K562 (cell line): ENCODE results near the gene PRPF18. TPM values are rescaled to one million over a fixed set of nuclear protein-coding genes. Genes with fewer than 3 reads are reported as not detected.

Experiments used
- ATAC-seq: fragments of 200-7000 bp; cut with Tn5 transposase; 3 replicates; pipeline ENCODE4 v1.9.1; 2020; ENCODE audit warnings: moderate library complexity
- BruUV-seq: library from RNA; stranded (reverse); fragments of 400-500 nt; replicated peaks from 2 replicates; lab custom pipeline; 2021; lab: Mats Ljungman, UMichigan
- CTCF ChIA-PET: fragments of 300-600 bp; formaldehyde crosslinking; extraction: SDS; loops from one replicate; lab custom pipeline; 2021; ENCODE audit warnings: low intra/inter-chr PET ratio; lab: Yijun Ruan, JAX
- POLR2A ChIA-PET: fragments of 300-600, 350-650 bp; sonication (Branson Sonifier 250); formaldehyde crosslinking; extraction: SDS; loops from one replicate; lab custom pipeline; 2021; ENCODE audit warnings: antibody characterized with exemption, inconsistent platforms; lab: Yijun Ruan, JAX
- DNase-seq, 4 experiments: peaks; one replicate each; pipeline versions ENCODE4 v3.0.0 to v3.0.0-alpha.2; 2011 to 2018; ENCODE audit warnings: low spot score in 3 of 4, mixed read lengths in 3 of 4; ENCODE audit errors: extremely low read depth in 1 of 4
- FAIRE-seq: peaks from 2 replicates; lab custom pipeline; 2011; peaks lifted over from hg19 to GRCh38; lab: Jason Lieb, UNC
- H2AFZ ChIP-seq: 2 replicates; pipeline ENCODE4 v1.6.0; 2011; ENCODE audit warnings: low read depth, low read length, control low read depth, inconsistent platforms
- H3K27ac ChIP-seq: fragments of 200-600 bp; 3 replicates; pipeline ENCODE4 v1.8.0; 2011; ENCODE audit warnings: low read depth, mild to moderate bottlenecking, control low read depth, inconsistent platforms, low read length, moderate library complexity, mixed read lengths; ENCODE audit errors: extremely low read depth
- H3K27me3 ChIP-seq, 2 experiments: fragments of 300-600 bp in 1 of 2; 2 replicates in 1 of 2; 3 replicates in 1 of 2; pipeline versions ENCODE4 v1.6.0 to v1.8.0; 2011; ENCODE audit warnings: inconsistent platforms in 2 of 2, low read length in 2 of 2, mild to moderate bottlenecking in 1 of 2, mixed read lengths in 1 of 2, moderate library complexity in 1 of 2; ENCODE audit not compliant: control insufficient read depth in 2 of 2, insufficient read depth in 2 of 2
- H3K36me3 ChIP-seq: fragments of 300-600 bp; 3 replicates; pipeline ENCODE4 v1.8.0; 2011; ENCODE audit warnings: mild to moderate bottlenecking, low read length, inconsistent platforms; ENCODE audit not compliant: control insufficient read depth, insufficient read depth
- H3K4me1 ChIP-seq, 2 experiments: fragments of 200-600 bp in 1 of 2; replicated peaks in 1 of 2; 2 replicates in 1 of 2; 3 replicates in 1 of 2; pipeline versions ENCODE4 v1.5.1 to v1.8.0; 2011; ENCODE audit warnings: inconsistent platforms in 2 of 2, low read length in 2 of 2, mild to moderate bottlenecking in 1 of 2, mixed read lengths in 1 of 2, moderate library complexity in 1 of 2; ENCODE audit not compliant: control insufficient read depth in 2 of 2, insufficient read depth in 2 of 2
- H3K4me2 ChIP-seq: 2 replicates; pipeline ENCODE4 v1.6.1; 2011; ENCODE audit warnings: low read length, control low read depth, inconsistent platforms, mixed read lengths; ENCODE audit not compliant: insufficient read depth
- H3K4me3 ChIP-seq: fragments of 200-600 bp; sonication (generic), shearing (Covaris generic); 2 replicates; pipeline ENCODE4 v1.5.1; 2016; ENCODE audit warnings: control low read depth, inconsistent platforms
- H3K79me2 ChIP-seq: fragments of 200-600 bp; 3 replicates; pipeline ENCODE4 v1.8.0; 2011; ENCODE audit warnings: low read length, inconsistent platforms; ENCODE audit not compliant: control insufficient read depth, insufficient read depth
- H3K9ac ChIP-seq, 2 experiments: 2 replicates each; pipeline versions ENCODE4 v1.6.0 to v1.6.1; 2011; ENCODE audit warnings: low read depth in 2 of 2, low read length in 2 of 2, control low read depth in 1 of 2, inconsistent platforms in 1 of 2, mild to moderate bottlenecking in 1 of 2, mixed read lengths in 1 of 2; ENCODE audit not compliant: insufficient read depth in 1 of 2
- H3K9me1 ChIP-seq: one replicate; pipeline ENCODE4 v1.6.0; 2011; ENCODE audit warnings: inconsistent platforms, mild to moderate bottlenecking, low read length, moderate library complexity; ENCODE audit not compliant: control insufficient read depth, insufficient read depth
- H3K9me3 ChIP-seq: replicated peaks from 2 replicates; pipeline ENCODE4 v1.5.1; 2011; ENCODE audit warnings: low read depth, low read length, inconsistent platforms; ENCODE audit not compliant: control insufficient read depth, insufficient read depth
- H4K20me1 ChIP-seq: replicated peaks from 2 replicates; pipeline ENCODE4 v1.6.1; 2011; ENCODE audit warnings: low read length, inconsistent platforms, mixed read lengths; ENCODE audit not compliant: control insufficient read depth, insufficient read depth
- FOXK2 ChIP-seq, 2 experiments: fragments of 450-650 bp; IDR thresholded peaks in 1 of 2; conservative IDR thresholded peaks in 1 of 2; 2 replicates each; pipeline ENCODE4 v1.6.1; 2016; ENCODE audit warnings: low read depth in 2 of 2, mild to moderate bottlenecking in 1 of 2
- JUN ChIP-seq, 2 experiments: sonication (generic) in 1 of 2; formaldehyde crosslinking in 1 of 2; IDR thresholded peaks; 2 replicates each; pipeline versions ENCODE4 v1.6.1 to v1.8.0; 2012 to 2022; ENCODE audit warnings: borderline replicate concordance in 2 of 2, mild to moderate bottlenecking in 2 of 2, improper control_type of control experiment in 1 of 2, low read depth in 1 of 2, low read length in 1 of 2, missing genetic modification reagents in 1 of 2
- KDM1A ChIP-seq, 2 experiments: fragments of 450-650 bp; IDR thresholded peaks; 2 replicates each; pipeline ENCODE4 v1.6.1; 2016; ENCODE audit warnings: mild to moderate bottlenecking in 2 of 2
- MBD2 ChIP-seq: sonication (generic); IDR thresholded peaks from 2 replicates; pipeline ENCODE4 v1.6.1; 2016; ENCODE audit warnings: low read depth, borderline replicate concordance
- MTA3 ChIP-seq: fragments of 450-650 bp; formaldehyde crosslinking; IDR thresholded peaks from 2 replicates; pipeline ENCODE4 v1.6.1; 2017; ENCODE audit warnings: mild to moderate bottlenecking, borderline replicate concordance
- NEUROD1 ChIP-seq: fragments of 150-350 bp; IDR thresholded peaks from 2 replicates; pipeline ENCODE4 v1.6.1; 2014; ENCODE audit warnings: borderline replicate concordance, low read length, low read depth; ENCODE audit not compliant: partially characterized antibody
- NR4A1 ChIP-seq, 2 experiments: fragments of 250-450 bp in 1 of 2; fragments of 450-650 bp in 1 of 2; sonication (Bioruptor Pico) in 1 of 2; IDR thresholded peaks; 2 replicates each; pipeline versions ENCODE4 v1.4.0 to v1.6.1; 2016 to 2020; ENCODE audit warnings: mild to moderate bottlenecking in 2 of 2, missing compliant biosample characterization in 1 of 2, missing genetic modification characterization in 1 of 2, moderate library complexity in 1 of 2
- PURB ChIP-seq: sonication (generic); formaldehyde crosslinking; IDR thresholded peaks from 2 replicates; pipeline ENCODE4 v1.9.0; 2021; ENCODE audit warnings: low read depth, mild to moderate bottlenecking, missing genetic modification reagents
- RNF2 ChIP-seq: sonication (generic); IDR thresholded peaks from 2 replicates; pipeline ENCODE4 v1.6.1; 2016
- SRSF3 ChIP-seq: fragments of 200-400 bp; formaldehyde crosslinking; IDR thresholded peaks from 2 replicates; pipeline ENCODE4 v1.6.1; 2016; ENCODE audit warnings: mild to moderate bottlenecking, low read length, moderate library complexity; ENCODE audit not compliant: insufficient read depth
- TBP ChIP-seq: optimal IDR thresholded peaks from 2 replicates; pipeline ENCODE3; 2011; ENCODE audit warnings: low read depth, low read length, improper control_type of control experiment
- U2AF1 ChIP-seq: fragments of 200-400 bp; formaldehyde crosslinking; optimal IDR thresholded peaks from 2 replicates; pipeline ENCODE3; 2017; ENCODE audit warnings: mild to moderate bottlenecking, low read depth, low read length, moderate library complexity
- ZKSCAN1 ChIP-seq: fragments of 150-350 bp; IDR thresholded peaks from 2 replicates; pipeline ENCODE4 v1.6.1; 2016; ENCODE audit warnings: low read depth, low read length
- ZNF444 ChIP-seq: fragments of 250-450 bp; sonication (Bioruptor Pico); IDR thresholded peaks from 2 replicates; pipeline ENCODE4 v1.4.0; 2020; ENCODE audit warnings: mild to moderate bottlenecking, moderate library complexity
- WGBS: fragments of 100-300 bp; shearing (Covaris generic); methylation state at CpG from one replicate; pipeline ENCODE4 v1.1.6; 2016; ENCODE audit warnings: low coverage, mixed read lengths; ENCODE audit not compliant: insufficient coverage; ENCODE audit errors: missing lambda C conversion rate; 5-methylcytosine and 5-hydroxymethylcytosine counted together
- in situ Hi-C: fragments of 300-500 bp; cut with MboI; formaldehyde crosslinking; loops from 4 replicates; pipeline ENCODE4 v1.15.0; 2018; ENCODE audit warnings: inconsistent platforms, mixed read lengths
- intact Hi-C: fragments of 100-400 bp; cut with micrococcal nuclease; formaldehyde crosslinking; loops from 2 replicates; pipeline ENCODE4 v1.14.2; 2022
- polyA plus RNA-seq, 8 experiments: library from polyadenylated mRNA; depleted of rRNA in 4 of 8; stranded (reverse) in 5 of 8; unstranded in 3 of 8; fragments of >200 nt; fragmentation: Nextera tagmentation in 2 of 8; fragmentation: Illumina TruSeq in 1 of 8; extraction: Ambion mirVana in 2 of 8; extraction: Trizol in 1 of 8; gene quantifications; 2 replicates each; pipeline versions ENCODE4 v1.2.1 to v1.2.3, GENCODE V29; 2011 to 2014; ENCODE audit warnings: inconsistent platforms in 1 of 8, missing spikeins in 1 of 8
- total RNA-seq, 7 experiments: library from RNA; depleted of rRNA in 6 of 7; stranded (reverse); fragments of >200 nt in 6 of 7; fragmentation: Illumina TruSeq in 2 of 7; extraction: Trizol in 2 of 7; gene quantifications; 2 replicates each; pipeline versions ENCODE4 v1.2.1 to v1.2.3, GENCODE V29; 2011 to 2021; ENCODE audit warnings: low replicate concordance in 1 of 7
- TF ChIP-seq, protein P1 (sequence below): sonication (generic); IDR thresholded peaks from 2 replicates; pipeline ENCODE4 v1.6.1; 2016
- TF ChIP-seq, protein P2 (sequence below): fragments of 250-450 bp; sonication (Bioruptor Pico); IDR thresholded peaks from 2 replicates; pipeline ENCODE4 v1.8.0; 2021; ENCODE audit warnings: moderate library complexity, mild to moderate bottlenecking, inconsistent platforms
- TF ChIP-seq, protein P3 (sequence below): fragments of 250-450 bp; sonication (Bioruptor Pico); IDR thresholded peaks from 2 replicates; pipeline ENCODE4 v1.5.1; 2021; ENCODE audit warnings: mild to moderate bottlenecking

The PRPF18 gene
- total and polyA plus RNA-seq, 9 of the 15 experiments (the other 6 are each of a cell fraction or from before 2014, with no cell fraction given): 14.0 to 30.6 (median 23.1) TPM

DNA sequence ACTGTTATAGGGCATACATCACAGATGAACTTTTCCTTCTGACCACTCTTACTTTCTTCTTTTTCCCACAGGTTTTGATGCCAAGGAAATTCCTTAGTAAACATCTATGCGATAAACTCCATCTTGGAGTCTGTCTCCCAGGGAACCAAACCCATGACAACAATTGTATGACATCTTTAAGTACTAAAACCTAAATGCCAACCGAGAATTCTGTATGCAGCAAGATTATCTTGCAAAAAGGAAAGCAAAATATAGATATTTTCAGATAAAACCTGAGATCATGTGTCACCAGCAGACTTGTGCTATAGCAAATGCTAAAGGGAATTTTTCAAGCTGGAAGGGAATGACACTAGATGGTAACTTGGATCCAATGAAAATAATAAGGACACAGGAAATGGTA, 36.0 kb upstream of the PRPF18 start:
- FAIRE-seq (no peak), DNase-seq (no peak), ATAC-seq (no peak)
- TF ChIP-seq NEUROD1 (no peak), TBP (no peak), U2AF1 (no peak), ZNF444 (CRISPR knock-in tag) (no peak), PURB (no peak), ZKSCAN1 (no peak), RNF2 (no peak), MBD2 (no peak), MTA3 (no peak), SRSF3 (no peak), KDM1A (IDR thresholded peaks at IDR 0.05) (no peak), FOXK2 (conservative IDR thresholded peaks at IDR 0.05 in 1 of 2, IDR thresholded peaks at IDR 0.05 in 1 of 2; ENCODE audit: low read depth in 2 of 2) (no peak), JUN (IDR thresholded peaks at IDR 0.05; ENCODE audit: borderline replicate concordance, low read depth, low read length) (no peak), JUN (CRISPR knock-in tag; IDR thresholded peaks at IDR 0.05; ENCODE audit: borderline replicate concordance) (no peak), NR4A1 (CRISPR knock-in tag; IDR thresholded peaks at IDR 0.05) (no peak), NR4A1 (tag; IDR thresholded peaks at IDR 0.05) (no peak)
- TF ChIP-seq, protein P1, sequence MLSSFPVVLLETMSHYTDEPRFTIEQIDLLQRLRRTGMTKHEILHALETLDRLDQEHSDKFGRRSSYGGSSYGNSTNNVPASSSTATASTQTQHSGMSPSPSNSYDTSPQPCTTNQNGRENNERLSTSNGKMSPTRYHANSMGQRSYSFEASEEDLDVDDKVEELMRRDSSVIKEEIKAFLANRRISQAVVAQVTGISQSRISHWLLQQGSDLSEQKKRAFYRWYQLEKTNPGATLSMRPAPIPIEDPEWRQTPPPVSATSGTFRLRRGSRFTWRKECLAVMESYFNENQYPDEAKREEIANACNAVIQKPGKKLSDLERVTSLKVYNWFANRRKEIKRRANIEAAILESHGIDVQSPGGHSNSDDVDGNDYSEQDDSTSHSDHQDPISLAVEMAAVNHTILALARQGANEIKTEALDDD: no peak
- TF ChIP-seq, protein P2, sequence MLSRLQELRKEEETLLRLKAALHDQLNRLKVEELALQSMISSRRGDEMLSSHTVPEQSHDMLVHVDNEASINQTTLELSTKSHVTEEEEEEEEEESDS (CRISPR knock-in tag): no peak
- TF ChIP-seq, protein P3, sequence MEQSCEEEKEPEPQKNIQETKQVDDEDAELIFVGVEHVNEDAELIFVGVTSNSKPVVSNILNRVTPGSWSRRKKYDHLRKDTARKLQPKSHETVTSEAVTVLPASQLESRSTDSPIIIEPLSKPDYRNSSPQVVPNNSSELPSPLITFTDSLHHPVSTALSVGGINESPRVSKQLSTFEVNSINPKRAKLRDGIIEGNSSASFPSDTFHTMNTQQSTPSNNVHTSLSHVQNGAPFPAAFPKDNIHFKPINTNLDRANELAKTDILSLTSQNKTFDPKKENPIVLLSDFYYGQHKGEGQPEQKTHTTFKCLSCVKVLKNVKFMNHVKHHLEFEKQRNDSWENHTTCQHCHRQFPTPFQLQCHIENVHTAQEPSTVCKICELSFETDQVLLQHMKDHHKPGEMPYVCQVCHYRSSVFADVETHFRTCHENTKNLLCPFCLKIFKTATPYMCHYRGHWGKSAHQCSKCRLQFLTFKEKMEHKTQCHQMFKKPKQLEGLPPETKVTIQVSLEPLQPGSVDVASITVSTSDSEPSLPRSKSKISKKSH (CRISPR knock-in tag): no peak
- H3K27ac ChIP-seq: no peak overlapping the region
- peaks cover 0 to 5% of the 10 kb centered on the region in 2 experiments; a peak in 3 of 5 replicates for H3K27me3 ChIP-seq
- BruUV-seq: no TSS peak
- no peak overlapping the region for H2AFZ ChIP-seq
- no peaks in the 10 kb centered on the region for H3K4me1 ChIP-seq
- H3K36me3 ChIP-seq: no peaks in the 10 kb centered on the region
- H3K9ac ChIP-seq: no peak overlapping the region
- no peaks in the 10 kb centered on the region for H4K20me1 ChIP-seq
- in situ Hi-C loops: no loop called here
- H3K9me3 ChIP-seq: no peaks in the 10 kb centered on the region
- no peaks in the 10 kb centered on the region for H3K9me1 ChIP-seq
- intact Hi-C loops: no loop called here
- no peak overlapping the region for H3K4me3 ChIP-seq
- POLR2A ChIA-PET: interaction anchor here (0.6 kb wide), 1 partner anchor 107 kb away, joined by 3 read pairs; no protein-coding TSS in a partner anchor
- no peak overlapping the region for H3K4me2 ChIP-seq
- WGBS: 17% methylated on average over 2 of the region's 2 CpGs
- CTCF ChIA-PET: no interaction called here
- no peaks in the 10 kb centered on the region for H3K79me2 ChIP-seq
